Endothelial cell of umbilical vein (primary cell): ENCODE measurements around the gene RPAP3. TPM values are rescaled to one million over a fixed set of nuclear protein-coding genes. Genes with fewer than 3 reads are reported as not detected.

ENCODE experiments used
- BruUV-seq: library from RNA; stranded (reverse); fragments of 400-500 nt; replicated peaks from 2 replicates; lab custom pipeline; 2021; lab: Mats Ljungman, UMichigan
- CTCF ChIA-PET: fragments of 300-600, 350-600 bp; sonication (Branson Sonifier 250); formaldehyde crosslinking; loops from one replicate; lab custom pipeline; 2021; ENCODE audit warnings: antibody characterized with exemption, inconsistent platforms; lab: Charles Lee
- POLR2A ChIA-PET: fragments of 300-600, 350-600 bp; sonication (Branson Sonifier 250); formaldehyde crosslinking; loops from one replicate; lab custom pipeline; 2021; ENCODE audit warnings: antibody characterized with exemption, inconsistent platforms; lab: Charles Lee
- DNase-seq: peaks from one replicate; pipeline ENCODE4 v3.0.0-alpha.2; 2011; ENCODE audit warnings: low read depth, low spot score
- FAIRE-seq: peaks from 2 replicates; lab custom pipeline; 2011; peaks lifted over from hg19 to GRCh38; lab: Jason Lieb, UNC
- H2AFZ ChIP-seq: 2 replicates; pipeline ENCODE4 v1.6.0; 2012; ENCODE audit warnings: low read depth, low read length, control low read depth, inconsistent platforms
- H3K27ac ChIP-seq: 2 replicates; pipeline ENCODE4 v1.5.1; 2011; ENCODE audit warnings: low read depth, mild to moderate bottlenecking, control low read depth, low read length, moderate library complexity; ENCODE audit not compliant: insufficient read depth
- H3K27me3 ChIP-seq, 2 experiments: 2 replicates each; pipeline versions ENCODE4 v1.6.0 to v1.6.1; 2011; ENCODE audit warnings: low read length in 2 of 2, mixed read lengths in 1 of 2; ENCODE audit not compliant: control insufficient read depth in 2 of 2, insufficient read depth in 2 of 2
- H3K36me3 ChIP-seq, 2 experiments: 2 replicates in 1 of 2; 3 replicates in 1 of 2; pipeline ENCODE4 v1.5.1; 2011; ENCODE audit warnings: low read length in 2 of 2, mild to moderate bottlenecking in 1 of 2, moderate library complexity in 1 of 2; ENCODE audit not compliant: control insufficient read depth in 2 of 2, insufficient read depth in 2 of 2; ENCODE audit errors: extremely low read depth in 1 of 2
- H3K4me1 ChIP-seq: 3 replicates; pipeline ENCODE4 v1.5.1; 2011; ENCODE audit warnings: mild to moderate bottlenecking, low read length; ENCODE audit not compliant: control insufficient read depth, insufficient read depth; ENCODE audit errors: extremely low read depth
- H3K4me2 ChIP-seq: 2 replicates; pipeline ENCODE4 v1.6.1; 2011; ENCODE audit warnings: low read length, control low read depth, mixed read lengths; ENCODE audit not compliant: insufficient read depth
- H3K4me3 ChIP-seq, 3 experiments: fragments of 200-600 bp in 1 of 3; sonication (generic), shearing (Covaris generic) in 1 of 3; replicated peaks in 1 of 3; 2 replicates each; pipeline ENCODE4 v1.5.1; 2011 to 2016; ENCODE audit warnings: control low read depth in 3 of 3, low read length in 3 of 3, mild to moderate bottlenecking in 2 of 3, inconsistent platforms in 1 of 3, low read depth in 1 of 3, moderate library complexity in 1 of 3; ENCODE audit not compliant: insufficient read depth in 1 of 3
- H3K79me2 ChIP-seq: 2 replicates; pipeline ENCODE4 v1.6.0; 2012; ENCODE audit warnings: low read length, inconsistent platforms; ENCODE audit not compliant: control insufficient read depth, insufficient read depth
- H3K9ac ChIP-seq: replicated peaks from 2 replicates; pipeline ENCODE3; 2011; ENCODE audit warnings: low read length, control low read depth; ENCODE audit not compliant: insufficient read depth; ENCODE audit errors: extremely low read depth
- H3K9me1 ChIP-seq: replicated peaks from 3 replicates; pipeline ENCODE4 v1.6.0; 2011; ENCODE audit warnings: mild to moderate bottlenecking, low read length; ENCODE audit not compliant: control insufficient read depth, insufficient read depth; ENCODE audit errors: extremely low read depth
- H3K9me3 ChIP-seq: replicated peaks from 2 replicates; pipeline ENCODE4 v1.5.1; 2012; ENCODE audit warnings: low read length, inconsistent platforms; ENCODE audit not compliant: control insufficient read depth, insufficient read depth
- H4K20me1 ChIP-seq: replicated peaks from 2 replicates; pipeline ENCODE3; 2011; ENCODE audit warnings: mild to moderate bottlenecking, low read length; ENCODE audit not compliant: control insufficient read depth, insufficient read depth; ENCODE audit errors: extremely low read depth
- CTCF ChIP-seq, 2 donors: IDR thresholded peaks; 1 replicate in 1 of 2; 2 replicates in 1 of 2; pipeline ENCODE4 v1.5.1; 2011; ENCODE audit warnings: low read length in 2 of 2, mild to moderate bottlenecking in 2 of 2, moderate library complexity in 2 of 2, control low read depth in 1 of 2, inconsistent platforms in 1 of 2, low read depth in 1 of 2; ENCODE audit not compliant: insufficient read depth in 1 of 2; ENCODE audit errors: extremely low read depth in 1 of 2
- EZH2 ChIP-seq: IDR thresholded peaks from 2 replicates; pipeline ENCODE4 v1.6.1; 2012; ENCODE audit warnings: borderline replicate concordance, low read depth, mild to moderate bottlenecking, moderate library complexity, low read length, inconsistent platforms; ENCODE audit not compliant: severe bottlenecking
- FOS ChIP-seq: IDR thresholded peaks from 2 replicates; pipeline ENCODE4 v1.6.1; 2011; ENCODE audit warnings: mild to moderate bottlenecking, low read length, moderate library complexity, borderline replicate concordance; ENCODE audit not compliant: insufficient read depth
- GATA2 ChIP-seq: IDR thresholded peaks from 2 replicates; pipeline ENCODE4 v1.7.0; 2011; ENCODE audit warnings: low read depth, mild to moderate bottlenecking, moderate library complexity, mixed read lengths, low read length; ENCODE audit not compliant: insufficient read length, insufficient read depth
- JUN ChIP-seq: IDR thresholded peaks from 2 replicates; pipeline ENCODE4 v1.6.1; 2011; ENCODE audit warnings: borderline replicate concordance, low read depth; ENCODE audit not compliant: insufficient read length, insufficient read depth
- MAX ChIP-seq: IDR thresholded peaks from 2 replicates; pipeline ENCODE4 v1.6.1; 2011; ENCODE audit not compliant: insufficient read depth, insufficient read length
- MYC ChIP-seq: IDR thresholded peaks from one replicate; pipeline ENCODE4 v1.6.1; 2011; ENCODE audit warnings: mild to moderate bottlenecking, low read depth, low read length
- POLR2A ChIP-seq: IDR thresholded peaks from 2 replicates; pipeline ENCODE4 v1.6.1; 2012; ENCODE audit warnings: low read depth, mild to moderate bottlenecking, control low read depth, low read length
- POLR2AphosphoS5 ChIP-seq: IDR thresholded peaks from 2 replicates; pipeline ENCODE4 v1.6.1; 2012; ENCODE audit warnings: low read depth, mild to moderate bottlenecking, control low read depth, low read length, moderate library complexity; ENCODE audit not compliant: insufficient read depth
- dilution Hi-C: fragments of 300-500 bp; cut with MboI; formaldehyde crosslinking; loops from one replicate; pipeline ENCODE4 v1.15.0; 2019; ENCODE audit warnings: low sequenced_read_pairs; ENCODE audit not compliant: extremely low pct_ligation_motif_present
- intact Hi-C: fragments of 100-400 bp; cut with micrococcal nuclease; formaldehyde crosslinking; loops from one replicate; pipeline ENCODE4 v1.10.0; 2022
- polyA plus RNA-seq, 4 experiments: library from polyadenylated mRNA; depleted of rRNA in 3 of 4; stranded (reverse) in 3 of 4; unstranded in 1 of 4; fragments of >200 nt; gene quantifications; 2 replicates each; pipeline versions ENCODE4 v1.2.1 to v1.2.3, GENCODE V29; 2011 to 2012; ENCODE audit warnings: missing spikeins in 1 of 4
- total RNA-seq: library from RNA; stranded (reverse); gene quantifications from 2 replicates; pipeline ENCODE4 v1.2.3, GENCODE V29; 2021

The RPAP3 gene
- total and polyA plus RNA-seq, 2 donors (not counting 3 experiments of a cell fraction or from before 2014, with no cell fraction given), result 3.9 to 29.8 TPM

- TF ChIP-seq MYC (no peak), POLR2A (no peak)
- ChIA-PET POLR2A (interaction anchor here (2.5 kb wide), 1 partner anchor 19 kb away, joined by 11 read pairs; the partner anchor contains the start of gene RAPGEF3), CTCF (interaction anchor here (1.9 to 10.4 kb wide), 4 partner anchors 18 to 98 kb away, joined by 5 to 385 read pairs (median 118); partner anchors contain the start of genes RAPGEF3 and SLC48A1)
- H3K4me1 ChIP-seq, result peaks cover 14% of the 10 kb centered on the region
- DNase-seq (no peak), FAIRE-seq (no peak)
- H4K20me1 ChIP-seq, result no peaks in the 10 kb centered on the region
- H3K9ac ChIP-seq, result no peak overlapping the region
- H3K4me3 ChIP-seq, result no peak overlapping the region
- H3K9me3 ChIP-seq, result no peaks in the 10 kb centered on the region
- BruUV-seq, result no TSS peak
- intact Hi-C loops, result no loop called here
- peaks cover 0 to 16% of the 10 kb centered on the region in 2 experiments for H3K36me3 ChIP-seq
- H3K79me2 ChIP-seq, result no peaks in the 10 kb centered on the region
- dilution Hi-C loops, result no loop called here
- H3K9me1 ChIP-seq, result no peaks in the 10 kb centered on the region
- no peak overlapping the region for H3K27ac ChIP-seq
- no peak overlapping the region for H3K4me2 ChIP-seq
- H2AFZ ChIP-seq, result no peak overlapping the region
- H3K27me3 ChIP-seq, result no peaks in the 10 kb centered on the region
Measured at GRCh38 chr12:47739297-47739696, 33.5 kb upstream of the RPAP3 start.

- no peak overlapping the region for H3K4me3 ChIP-seq
- H4K20me1 ChIP-seq, result no peaks in the 10 kb centered on the region
- peaks cover 14% of the 10 kb centered on the region for H3K4me1 ChIP-seq
- POLR2A ChIA-PET, result no interaction called here
- no peak overlapping the region for H3K4me2 ChIP-seq
- no peaks in the 10 kb centered on the region for H3K27me3 ChIP-seq
- no peak for DNase-seq
- H2AFZ ChIP-seq, result no peak overlapping the region
- H3K36me3 ChIP-seq, result peaks cover 0 to 16% of the 10 kb centered on the region in 2 experiments
- FAIRE-seq, result no peak
- no TSS peak for BruUV-seq
- TF ChIP-seq JUN, result no peak
- TF ChIP-seq POLR2A, result no peak
- no peak for TF ChIP-seq MAX
- TF ChIP-seq POLR2AphosphoS5, result no peak
- no peak for TF ChIP-seq GATA2
- no peak for TF ChIP-seq EZH2
- TF ChIP-seq CTCF (IDR thresholded peaks at IDR 0.05; ENCODE audit: extremely low read depth in 1 of 2, insufficient read depth in 1 of 2, low read depth in 1 of 2, low read length in 2 of 2), result no peak
- TF ChIP-seq MYC, result no peak
- TF ChIP-seq FOS, result no peak
- no peaks in the 10 kb centered on the region for H3K79me2 ChIP-seq
- CTCF ChIA-PET, result interaction anchor here (1.0 to 10.4 kb wide), 6 partner anchors 20 to 100 kb away, joined by 3 to 385 read pairs (median 6); partner anchors contain the start of genes RAPGEF3 and SLC48A1
- H3K9ac ChIP-seq, result no peak overlapping the region
- intact Hi-C loops, result no loop called here
- no peak overlapping the region for H3K27ac ChIP-seq
- no peaks in the 10 kb centered on the region for H3K9me3 ChIP-seq
- dilution Hi-C loops, result no loop called here
- H3K9me1 ChIP-seq, result no peaks in the 10 kb centered on the region
Measured at GRCh38 chr12:47737936-47738594, 32.2 kb upstream of the RPAP3 start.
